H1 (cell line): Measurements from ENCODE around the gene CEP41.

Source experiments
- EZH2 ChIP-seq: fragments of 200-600 bp; sonication (generic); IDR thresholded peaks from 2 replicates; pipeline ENCODE4 v1.7.1; 2012; ENCODE audit warnings: low read depth, mild to moderate bottlenecking, moderate library complexity, low read length, inconsistent platforms; ENCODE audit not compliant: severe bottlenecking
- TAF1 ChIP-seq: IDR thresholded peaks from 2 replicates; pipeline ENCODE4 v1.6.1; 2011; ENCODE audit warnings: mild to moderate bottlenecking, low read depth, low read length

DNA sequence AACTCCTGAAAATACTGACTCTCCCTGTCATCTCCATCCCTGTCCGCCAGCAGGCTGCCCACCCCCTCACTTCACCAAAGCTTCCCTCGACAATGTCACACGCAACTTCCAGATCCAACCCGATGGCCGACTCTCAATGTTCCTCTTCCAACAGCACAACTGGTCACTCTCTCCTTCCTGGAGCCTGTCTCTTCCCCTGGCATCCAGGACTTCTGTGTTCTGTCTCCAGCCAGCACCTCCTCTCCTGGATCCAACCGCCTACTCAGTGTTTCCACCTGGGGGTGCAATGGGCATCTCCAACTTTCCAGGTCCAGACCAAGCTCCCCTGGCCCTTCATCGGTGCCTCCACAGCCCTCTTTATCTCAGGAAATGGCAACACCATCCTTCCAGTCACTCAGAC lies 87.6 kb downstream of the CEP41 start:
- TF ChIP-seq TAF1, result no peak
- TF ChIP-seq EZH2, result no peak
